Measurements from ENCODE around the gene RARB. TPM values are rescaled to one million over a fixed set of nuclear protein-coding genes. Genes with fewer than 3 reads are reported as not detected.

RARB gene
- total RNA-seq, 1 experiment from 2014 or later, result 31.3 TPM

DNA sequence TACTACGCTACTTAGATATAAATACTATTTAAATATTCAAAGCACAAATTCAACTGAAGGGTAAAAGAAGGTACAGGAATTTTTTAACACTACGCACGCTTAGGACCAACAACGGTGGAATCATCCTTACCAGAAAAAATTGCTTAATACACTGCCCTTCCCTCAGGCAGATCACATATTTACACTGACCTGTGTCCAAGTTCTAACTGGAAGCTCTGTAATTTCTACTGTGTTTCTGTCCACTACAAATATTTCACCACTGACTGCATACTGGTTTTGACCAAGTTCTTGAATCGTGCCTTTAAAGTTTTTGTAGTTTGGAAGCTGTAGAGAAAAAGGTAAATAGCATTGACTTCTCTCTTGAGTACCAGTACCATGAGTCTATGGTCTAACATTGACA, 192.4 kb downstream of the RARB start:
- no TSS peak for BruUV-seq (replicated peaks)
- CTCF ChIA-PET, result no interaction called here

DNA sequence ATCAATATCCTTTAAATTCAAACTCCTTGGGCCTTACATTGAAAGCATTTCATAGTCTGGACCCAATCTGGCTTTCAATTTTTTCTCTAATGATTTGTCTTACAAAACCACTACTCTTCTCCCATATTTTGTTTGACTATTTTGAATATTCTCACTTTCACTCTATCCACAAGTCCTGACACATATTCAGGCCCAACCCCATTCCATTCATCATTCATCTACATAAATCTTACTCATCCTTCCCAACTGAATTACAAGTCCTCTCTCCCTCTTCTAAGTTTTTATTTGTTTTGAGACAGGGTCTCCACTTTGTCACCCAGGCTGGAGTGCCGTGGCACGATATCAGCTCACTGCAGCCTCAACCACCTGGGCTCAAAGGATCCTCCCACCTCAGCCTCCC, 193.0 kb downstream of the RARB start:
- H3K4me1 Mint-ChIP-seq (ENCODE audit: low read depth, unreplicated experiment), result no peaks in the 10 kb centered on the region
- H3K27me3 Mint-ChIP-seq (ENCODE audit: unreplicated experiment), result no peaks in the 10 kb centered on the region
- CTCF ChIA-PET, result no interaction called here
- TF ChIP-seq, protein P1, sequence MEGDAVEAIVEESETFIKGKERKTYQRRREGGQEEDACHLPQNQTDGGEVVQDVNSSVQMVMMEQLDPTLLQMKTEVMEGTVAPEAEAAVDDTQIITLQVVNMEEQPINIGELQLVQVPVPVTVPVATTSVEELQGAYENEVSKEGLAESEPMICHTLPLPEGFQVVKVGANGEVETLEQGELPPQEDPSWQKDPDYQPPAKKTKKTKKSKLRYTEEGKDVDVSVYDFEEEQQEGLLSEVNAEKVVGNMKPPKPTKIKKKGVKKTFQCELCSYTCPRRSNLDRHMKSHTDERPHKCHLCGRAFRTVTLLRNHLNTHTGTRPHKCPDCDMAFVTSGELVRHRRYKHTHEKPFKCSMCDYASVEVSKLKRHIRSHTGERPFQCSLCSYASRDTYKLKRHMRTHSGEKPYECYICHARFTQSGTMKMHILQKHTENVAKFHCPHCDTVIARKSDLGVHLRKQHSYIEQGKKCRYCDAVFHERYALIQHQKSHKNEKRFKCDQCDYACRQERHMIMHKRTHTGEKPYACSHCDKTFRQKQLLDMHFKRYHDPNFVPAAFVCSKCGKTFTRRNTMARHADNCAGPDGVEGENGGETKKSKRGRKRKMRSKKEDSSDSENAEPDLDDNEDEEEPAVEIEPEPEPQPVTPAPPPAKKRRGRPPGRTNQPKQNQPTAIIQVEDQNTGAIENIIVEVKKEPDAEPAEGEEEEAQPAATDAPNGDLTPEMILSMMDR (IDR thresholded peaks at IDR 0.05; ENCODE audit: unreplicated experiment), result no peak
- no peak for DNase-seq
- H3K4me3 Mint-ChIP-seq (ENCODE audit: low read depth, unreplicated experiment), result no peak overlapping the region
- intact Hi-C loops (cut with micrococcal nuclease; ENCODE audit: unreplicated experiment), result no loop called here
- BruUV-seq (replicated peaks), result no TSS peak
- no peak overlapping the region for H3K27ac Mint-ChIP-seq (ENCODE audit: unreplicated experiment)
- H3K9me3 Mint-ChIP-seq (ENCODE audit: low read depth, unreplicated experiment), result no peaks in the 10 kb centered on the region
- peaks cover 11% of the 10 kb centered on the region for H3K36me3 Mint-ChIP-seq (ENCODE audit: insufficient read depth, unreplicated experiment)

More for the DNA sequence above, 192.4 kb downstream of the RARB start:
- TF ChIP-seq, protein P1 (IDR thresholded peaks at IDR 0.05; ENCODE audit: unreplicated experiment), result no peak
- Mint-ChIP-seq H3K9me3 (ENCODE audit: low read depth, unreplicated experiment) (no peaks in the 10 kb centered on the region), H3K4me3 (ENCODE audit: low read depth, unreplicated experiment) (no peak overlapping the region), H3K36me3 (ENCODE audit: insufficient read depth, unreplicated experiment) (peaks cover 11% of the 10 kb centered on the region), H3K27me3 (ENCODE audit: unreplicated experiment) (no peaks in the 10 kb centered on the region), H3K27ac (ENCODE audit: unreplicated experiment) (no peak overlapping the region), H3K4me1 (ENCODE audit: low read depth, unreplicated experiment) (no peaks in the 10 kb centered on the region)
- DNase-seq, result no peak
- intact Hi-C loops (cut with micrococcal nuclease; ENCODE audit: unreplicated experiment), result no loop called here

DNA sequence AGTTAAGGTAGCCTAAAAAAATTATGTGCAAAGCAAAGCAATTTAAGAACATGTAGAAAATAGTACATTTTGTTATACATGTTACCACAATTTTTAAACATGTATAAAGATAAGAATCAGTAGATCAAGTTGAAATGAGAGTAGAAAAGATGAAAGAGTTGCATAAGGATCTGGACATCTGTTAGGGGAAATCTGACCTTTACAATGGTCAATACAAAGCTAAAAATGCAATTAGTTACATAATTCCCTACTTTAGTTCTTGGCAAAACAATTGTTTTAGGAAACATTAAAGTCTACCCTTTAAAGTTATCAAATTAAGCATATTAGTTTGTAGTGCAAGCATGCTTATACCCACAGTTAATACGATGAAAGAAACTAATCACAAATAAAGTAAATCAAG, 203.9 kb downstream of the RARB start:
- TF ChIP-seq, protein P1 (IDR thresholded peaks at IDR 0.05; ENCODE audit: unreplicated experiment), result no peak
- no peaks in the 10 kb centered on the region for H3K9me3 Mint-ChIP-seq (ENCODE audit: low read depth, unreplicated experiment)
- no peaks in the 10 kb centered on the region for H3K4me1 Mint-ChIP-seq (ENCODE audit: low read depth, unreplicated experiment)
- H3K27me3 Mint-ChIP-seq (ENCODE audit: unreplicated experiment), result no peaks in the 10 kb centered on the region
- H3K36me3 Mint-ChIP-seq (ENCODE audit: insufficient read depth, unreplicated experiment), result peaks cover 20% of the 10 kb centered on the region
- no peak overlapping the region for H3K4me3 Mint-ChIP-seq (ENCODE audit: low read depth, unreplicated experiment)
- DNase-seq, result no peak
- intact Hi-C loops (cut with micrococcal nuclease; ENCODE audit: unreplicated experiment), result no loop called here
- no TSS peak for BruUV-seq (replicated peaks)
- no peak overlapping the region for H3K27ac Mint-ChIP-seq (ENCODE audit: unreplicated experiment)
- CTCF ChIA-PET, result no interaction called here

DNA sequence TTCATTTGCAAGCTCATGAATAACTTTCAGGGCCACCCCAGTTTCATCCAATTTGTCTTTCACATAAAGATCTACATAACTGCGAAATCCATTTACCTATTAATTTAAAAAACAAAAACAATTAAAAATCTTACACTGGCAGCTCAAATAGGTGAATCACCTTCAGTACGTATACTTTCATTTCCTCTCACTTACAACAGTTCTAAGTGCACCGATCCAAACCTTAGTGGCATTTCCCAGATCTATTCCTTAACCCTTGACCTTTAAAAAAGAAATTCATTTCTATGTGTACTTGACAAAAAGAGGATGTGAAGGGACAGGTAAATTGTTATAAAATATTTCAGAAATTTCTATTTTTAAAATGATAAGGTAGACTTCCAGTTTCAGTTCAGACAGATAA, 205.9 kb downstream of the RARB start:
- TF ChIP-seq, protein P1 (IDR thresholded peaks at IDR 0.05; ENCODE audit: unreplicated experiment), result no peak
- no peaks in the 10 kb centered on the region for H3K9me3 Mint-ChIP-seq (ENCODE audit: low read depth, unreplicated experiment)
- no TSS peak for BruUV-seq (replicated peaks)
- no peak for DNase-seq
- no peaks in the 10 kb centered on the region for H3K4me1 Mint-ChIP-seq (ENCODE audit: low read depth, unreplicated experiment)
- H3K27ac Mint-ChIP-seq (ENCODE audit: unreplicated experiment), result no peak overlapping the region
- H3K4me3 Mint-ChIP-seq (ENCODE audit: low read depth, unreplicated experiment), result no peak overlapping the region
- intact Hi-C loops (cut with micrococcal nuclease; ENCODE audit: unreplicated experiment), result no loop called here
- peaks cover 20% of the 10 kb centered on the region for H3K36me3 Mint-ChIP-seq (ENCODE audit: insufficient read depth, unreplicated experiment)
- no peaks in the 10 kb centered on the region for H3K27me3 Mint-ChIP-seq (ENCODE audit: unreplicated experiment)
- CTCF ChIA-PET, result no interaction called here
